Lower leg skin (tissue), 3 donors: ENCODE measurements around the gene PIP.

ENCODE experiments used
- CTCF ChIP-seq, 3 donors: fragments of 450-650 bp; IDR thresholded peaks; one replicate each; pipeline ENCODE4 v1.5.1; 2016; ENCODE audit warnings: antibody characterized with exemption in 3 of 3, mild to moderate bottlenecking in 3 of 3, moderate library complexity in 2 of 3
- POLR2A ChIP-seq, 2 donors: fragments of 450-650 bp; IDR thresholded peaks; one replicate each; pipeline ENCODE4 v1.6.1; 2016 to 2017; ENCODE audit warnings: antibody characterized with exemption in 2 of 2, mild to moderate bottlenecking in 1 of 2, moderate library complexity in 1 of 2

GRCh38 chr7:143171697-143172096 is 39.8 kb downstream of the PIP start:
- no peak for TF ChIP-seq POLR2A (IDR thresholded peaks at IDR 0.05)
- no peak for TF ChIP-seq CTCF (IDR thresholded peaks at IDR 0.05)
